ENCODE results near the gene ACTMAP. TPM values are rescaled to one million over a fixed set of nuclear protein-coding genes. Genes with fewer than 3 reads are reported as not detected.
A peak's percentile ranks its signal among the peaks of the same experiment; 100 is the strongest.

The ACTMAP gene
- total RNA-seq, 1 donor from 2014 or later, result 24.6 TPM

DNA sequence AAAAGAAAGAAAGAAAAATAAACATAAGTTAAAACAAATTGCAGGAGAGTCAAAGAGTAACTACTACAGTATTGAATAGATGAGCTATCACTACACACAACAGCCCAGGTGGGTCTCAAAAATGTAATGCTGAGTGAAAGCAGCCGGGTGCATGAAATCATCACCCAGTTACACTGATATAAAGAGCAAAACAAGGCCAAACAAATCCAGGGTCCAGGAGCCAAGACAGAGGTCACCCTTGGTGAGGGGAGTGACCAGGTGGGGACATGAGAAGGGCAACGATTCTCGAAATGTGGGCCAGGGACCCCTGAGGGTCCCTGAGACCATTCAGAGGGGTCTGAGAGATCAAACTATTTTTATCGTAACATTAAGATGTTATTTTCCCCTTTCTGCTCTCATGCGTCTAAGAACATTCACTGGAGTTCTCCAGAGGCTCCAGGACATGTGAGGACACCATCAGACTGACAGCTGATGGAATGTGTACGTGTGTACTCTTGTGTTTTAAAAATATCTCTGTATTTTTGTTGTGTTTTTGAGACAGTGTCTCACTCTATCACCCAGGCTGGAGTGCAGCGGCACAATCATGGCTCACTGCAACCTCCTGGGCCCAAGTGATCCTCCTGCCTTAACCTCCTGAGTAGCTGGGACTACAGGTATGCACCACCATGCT, 44.2 kb downstream of the ACTMAP start:
- peaks cover 1% of the 10 kb centered on the region for H3K27me3 Mint-ChIP-seq (ENCODE audit: unreplicated experiment)
- peaks cover 11% of the 10 kb centered on the region for H3K36me3 Mint-ChIP-seq (ENCODE audit: low read depth, unreplicated experiment)
- DNase-seq (ENCODE audit: low spot score), result no peak
- no peaks in the 10 kb centered on the region for H3K9me3 Mint-ChIP-seq (ENCODE audit: unreplicated experiment)
- H3K4me3 Mint-ChIP-seq (ENCODE audit: unreplicated experiment), result no peak overlapping the region
- H3K27ac Mint-ChIP-seq (ENCODE audit: unreplicated experiment), result no peak overlapping the region
- peaks cover 4% of the 10 kb centered on the region for H3K4me1 Mint-ChIP-seq (ENCODE audit: unreplicated experiment)
- TF ChIP-seq, protein P1, sequence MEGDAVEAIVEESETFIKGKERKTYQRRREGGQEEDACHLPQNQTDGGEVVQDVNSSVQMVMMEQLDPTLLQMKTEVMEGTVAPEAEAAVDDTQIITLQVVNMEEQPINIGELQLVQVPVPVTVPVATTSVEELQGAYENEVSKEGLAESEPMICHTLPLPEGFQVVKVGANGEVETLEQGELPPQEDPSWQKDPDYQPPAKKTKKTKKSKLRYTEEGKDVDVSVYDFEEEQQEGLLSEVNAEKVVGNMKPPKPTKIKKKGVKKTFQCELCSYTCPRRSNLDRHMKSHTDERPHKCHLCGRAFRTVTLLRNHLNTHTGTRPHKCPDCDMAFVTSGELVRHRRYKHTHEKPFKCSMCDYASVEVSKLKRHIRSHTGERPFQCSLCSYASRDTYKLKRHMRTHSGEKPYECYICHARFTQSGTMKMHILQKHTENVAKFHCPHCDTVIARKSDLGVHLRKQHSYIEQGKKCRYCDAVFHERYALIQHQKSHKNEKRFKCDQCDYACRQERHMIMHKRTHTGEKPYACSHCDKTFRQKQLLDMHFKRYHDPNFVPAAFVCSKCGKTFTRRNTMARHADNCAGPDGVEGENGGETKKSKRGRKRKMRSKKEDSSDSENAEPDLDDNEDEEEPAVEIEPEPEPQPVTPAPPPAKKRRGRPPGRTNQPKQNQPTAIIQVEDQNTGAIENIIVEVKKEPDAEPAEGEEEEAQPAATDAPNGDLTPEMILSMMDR (IDR thresholded peaks at IDR 0.05; ENCODE audit: unreplicated experiment), result no peak

DNA sequence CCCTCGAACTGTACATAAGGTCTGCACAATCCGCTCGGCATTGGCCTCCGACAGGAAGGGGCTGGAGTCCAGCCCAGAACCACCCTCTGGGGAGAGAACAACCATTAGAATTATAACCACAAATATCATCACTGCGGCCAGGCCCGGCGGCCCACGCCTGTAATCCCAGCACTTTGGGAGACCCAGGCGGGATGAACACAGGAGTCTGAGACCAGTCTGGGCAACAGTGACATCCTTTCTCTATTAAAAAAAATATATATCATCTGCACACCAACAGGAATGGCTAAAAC, 45.0 kb downstream of the ACTMAP start:
- TF ChIP-seq, protein P1 (IDR thresholded peaks at IDR 0.05; ENCODE audit: unreplicated experiment), result no peak
- Mint-ChIP-seq H3K27me3 (ENCODE audit: unreplicated experiment) (peaks cover 1% of the 10 kb centered on the region), H3K9me3 (ENCODE audit: unreplicated experiment) (no peaks in the 10 kb centered on the region), H3K36me3 (ENCODE audit: low read depth, unreplicated experiment) (peaks cover 11% of the 10 kb centered on the region), H3K4me1 (ENCODE audit: unreplicated experiment) (peaks cover 4% of the 10 kb centered on the region), H3K4me3 (ENCODE audit: unreplicated experiment) (no peak overlapping the region), H3K27ac (ENCODE audit: unreplicated experiment) (no peak overlapping the region)
- DNase-seq (ENCODE audit: low spot score), result no peak

DNA sequence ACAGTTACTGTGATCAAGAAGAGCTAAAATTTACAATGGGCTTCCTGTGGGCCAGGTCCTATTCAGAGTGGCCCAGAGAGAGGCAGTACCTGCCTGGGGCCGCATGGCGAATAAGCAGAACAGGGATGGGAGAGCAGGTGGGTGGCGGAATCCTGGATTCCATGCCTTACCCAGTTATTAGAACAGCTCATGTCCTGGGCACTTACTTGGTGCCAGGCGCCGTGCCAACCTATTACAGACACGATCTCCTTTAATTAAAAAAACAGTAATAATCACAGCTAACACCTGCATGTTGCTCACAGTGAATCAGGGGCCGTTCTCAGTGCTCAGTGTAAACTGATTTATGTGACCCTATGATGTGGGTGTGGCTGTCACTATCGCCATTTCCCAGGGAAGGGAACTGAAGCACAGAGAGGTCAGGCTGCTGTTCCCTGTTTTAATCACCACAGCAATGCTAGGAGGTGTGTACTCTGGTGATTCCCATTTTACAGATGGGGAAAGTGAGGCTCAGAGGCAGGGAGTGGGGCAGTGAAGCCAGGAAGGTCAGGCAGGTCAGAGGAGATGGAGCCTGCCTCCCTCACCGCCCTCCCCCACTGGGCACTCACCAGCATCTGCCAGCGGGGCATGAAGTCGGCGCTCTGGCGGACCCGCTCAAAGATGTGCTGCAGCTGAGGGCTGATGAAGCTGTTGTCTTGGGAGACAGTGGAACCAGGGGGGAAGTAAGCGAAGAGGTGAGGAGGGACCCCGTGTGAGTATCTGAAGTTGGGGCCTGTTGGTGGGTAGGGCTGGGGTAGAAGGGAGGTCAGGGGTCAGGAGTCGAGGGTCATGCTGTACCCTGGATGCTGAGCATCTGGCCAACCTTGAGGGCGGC, 45.6 kb downstream of the ACTMAP start:
- Mint-ChIP-seq H3K4me1 (ENCODE audit: unreplicated experiment) (peaks cover 4% of the 10 kb centered on the region), H3K27me3 (ENCODE audit: unreplicated experiment) (peaks cover 1% of the 10 kb centered on the region), H3K9me3 (ENCODE audit: unreplicated experiment) (no peaks in the 10 kb centered on the region), H3K4me3 (ENCODE audit: unreplicated experiment) (peak overlapping the region; percentile 21), H3K27ac (ENCODE audit: unreplicated experiment) (no peak overlapping the region), H3K36me3 (ENCODE audit: low read depth, unreplicated experiment) (peaks cover 11% of the 10 kb centered on the region)
- DNase-seq (ENCODE audit: low spot score), result no peak
- TF ChIP-seq, protein P1 (IDR thresholded peaks at IDR 0.05; ENCODE audit: unreplicated experiment), result no peak

DNA sequence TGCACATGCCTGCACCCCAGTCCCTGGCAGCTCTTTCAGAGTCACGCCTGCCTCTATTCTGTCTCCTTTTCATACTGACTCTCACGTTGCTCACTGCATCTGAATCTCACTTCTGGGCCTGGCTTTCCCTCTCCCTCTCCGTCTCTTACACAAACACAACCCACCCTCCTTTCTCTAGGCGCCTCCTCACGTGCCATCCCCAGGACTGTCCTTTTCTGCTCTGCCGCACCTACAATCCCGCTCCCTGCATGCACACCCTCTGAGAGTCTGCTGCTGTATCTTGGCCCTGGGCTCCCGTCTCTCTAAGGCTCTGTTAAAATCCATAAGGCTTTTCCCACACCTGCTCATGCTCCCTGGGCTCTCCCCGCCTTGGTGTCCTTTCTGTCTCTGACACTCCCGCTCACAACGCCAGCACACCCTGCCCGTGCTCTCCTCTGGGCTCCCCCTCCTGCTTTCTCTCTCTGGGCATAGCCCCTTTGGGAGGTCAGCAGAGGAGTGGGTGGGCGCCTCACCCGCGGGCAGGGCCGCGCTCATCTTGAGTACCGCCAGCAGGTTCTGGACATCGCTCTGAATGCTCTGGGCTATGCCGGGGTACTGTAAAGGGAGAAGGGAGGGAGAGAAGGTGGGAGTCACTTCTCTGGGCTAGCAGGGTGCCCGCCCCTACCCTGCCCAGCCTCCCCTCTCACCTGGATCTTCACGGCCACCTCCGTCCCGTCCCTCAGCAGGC, 47.1 kb downstream of the ACTMAP start:
- H3K4me1 Mint-ChIP-seq (ENCODE audit: unreplicated experiment), result peaks cover 4% of the 10 kb centered on the region
- DNase-seq (ENCODE audit: low spot score), result no peak
- H3K4me3 Mint-ChIP-seq (ENCODE audit: unreplicated experiment), result peak overlapping the region; percentile 2
- peaks cover 4% of the 10 kb centered on the region for H3K27me3 Mint-ChIP-seq (ENCODE audit: unreplicated experiment)
- H3K36me3 Mint-ChIP-seq (ENCODE audit: low read depth, unreplicated experiment), result peaks cover 11% of the 10 kb centered on the region
- H3K9me3 Mint-ChIP-seq (ENCODE audit: unreplicated experiment), result no peaks in the 10 kb centered on the region
- TF ChIP-seq, protein P1 (IDR thresholded peaks at IDR 0.05; ENCODE audit: unreplicated experiment), result no peak
- no peak overlapping the region for H3K27ac Mint-ChIP-seq (ENCODE audit: unreplicated experiment)

Data from endothelial cell (in vitro differentiated cells).